ENCODE data around the gene ZCWPW1.

Gene ZCWPW1

DNA sequence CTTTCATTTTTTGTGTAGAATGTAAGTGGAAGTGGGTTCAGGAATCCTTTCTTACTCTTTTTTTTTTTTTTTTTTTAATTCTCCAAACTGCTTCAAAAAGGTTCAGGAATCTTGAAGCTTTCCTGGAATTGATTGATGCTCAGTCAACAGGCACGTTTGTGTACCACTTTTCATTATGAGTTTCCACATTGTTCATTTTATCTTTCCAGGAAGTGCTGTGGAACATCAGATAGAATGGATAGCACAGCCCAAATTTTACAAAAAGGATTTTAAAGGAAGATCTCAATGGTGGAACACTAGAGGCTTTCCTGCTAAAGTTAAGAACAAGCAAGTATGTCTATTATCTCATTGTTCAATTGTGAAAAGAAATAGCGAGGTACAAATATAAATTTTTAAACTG lies 9.7 kb upstream of the ZCWPW1 start:
- TF ChIP-seq, protein P1, sequence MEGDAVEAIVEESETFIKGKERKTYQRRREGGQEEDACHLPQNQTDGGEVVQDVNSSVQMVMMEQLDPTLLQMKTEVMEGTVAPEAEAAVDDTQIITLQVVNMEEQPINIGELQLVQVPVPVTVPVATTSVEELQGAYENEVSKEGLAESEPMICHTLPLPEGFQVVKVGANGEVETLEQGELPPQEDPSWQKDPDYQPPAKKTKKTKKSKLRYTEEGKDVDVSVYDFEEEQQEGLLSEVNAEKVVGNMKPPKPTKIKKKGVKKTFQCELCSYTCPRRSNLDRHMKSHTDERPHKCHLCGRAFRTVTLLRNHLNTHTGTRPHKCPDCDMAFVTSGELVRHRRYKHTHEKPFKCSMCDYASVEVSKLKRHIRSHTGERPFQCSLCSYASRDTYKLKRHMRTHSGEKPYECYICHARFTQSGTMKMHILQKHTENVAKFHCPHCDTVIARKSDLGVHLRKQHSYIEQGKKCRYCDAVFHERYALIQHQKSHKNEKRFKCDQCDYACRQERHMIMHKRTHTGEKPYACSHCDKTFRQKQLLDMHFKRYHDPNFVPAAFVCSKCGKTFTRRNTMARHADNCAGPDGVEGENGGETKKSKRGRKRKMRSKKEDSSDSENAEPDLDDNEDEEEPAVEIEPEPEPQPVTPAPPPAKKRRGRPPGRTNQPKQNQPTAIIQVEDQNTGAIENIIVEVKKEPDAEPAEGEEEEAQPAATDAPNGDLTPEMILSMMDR (IDR thresholded peaks at IDR 0.05; ENCODE audit: extremely low read depth, missing control alignments) = no peak
- no peak for DNase-seq (ENCODE audit: low spot score)

DNA sequence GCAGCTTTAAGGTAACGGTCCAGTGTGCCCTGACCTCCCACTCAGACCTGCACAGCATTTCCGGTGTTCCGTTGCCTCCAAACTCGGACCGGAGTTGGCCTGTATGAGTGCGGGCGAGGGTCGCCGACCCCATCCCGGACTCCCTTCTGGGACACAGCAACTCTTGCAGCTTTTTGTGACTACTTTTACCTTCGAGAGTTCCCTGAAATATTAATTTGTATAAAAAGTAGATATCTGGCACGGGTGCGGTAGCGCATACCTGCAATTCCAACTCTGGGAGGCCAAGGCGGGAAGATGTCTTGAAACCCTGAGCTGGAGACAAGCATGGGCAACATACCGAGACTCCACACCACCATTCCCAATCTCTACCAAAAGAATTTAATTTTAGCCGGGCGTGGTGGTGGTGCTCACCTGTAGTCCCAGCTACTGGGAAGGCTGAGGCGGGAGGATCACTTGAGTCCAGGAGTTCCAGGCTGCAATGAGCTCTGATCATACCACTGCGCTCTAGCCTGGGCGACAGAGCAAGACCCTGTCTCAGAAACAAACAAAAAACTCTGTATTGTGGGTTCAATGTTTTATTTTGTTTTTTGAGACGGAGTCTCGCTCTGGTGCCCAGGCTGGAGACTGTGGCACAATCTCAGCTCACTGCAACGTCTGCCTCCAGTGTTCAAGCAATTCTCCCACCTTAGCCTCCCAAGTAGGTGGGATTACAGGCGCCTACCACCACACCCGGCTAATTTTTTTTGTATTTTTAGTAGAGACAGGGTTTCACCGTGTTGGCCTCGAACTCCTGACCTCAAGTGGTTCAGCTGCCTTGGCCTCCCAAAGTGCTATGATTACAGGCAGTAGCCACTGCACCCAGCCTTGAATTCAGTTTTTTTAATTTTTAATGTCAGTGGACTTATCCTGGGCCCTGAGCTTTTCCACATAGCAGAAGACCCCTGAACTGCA lies 8.9 kb upstream of the ZCWPW1 start:
- no peak for DNase-seq (ENCODE audit: low spot score)
- TF ChIP-seq, protein P1 (IDR thresholded peaks at IDR 0.05; ENCODE audit: extremely low read depth, missing control alignments) = no peak

DNA sequence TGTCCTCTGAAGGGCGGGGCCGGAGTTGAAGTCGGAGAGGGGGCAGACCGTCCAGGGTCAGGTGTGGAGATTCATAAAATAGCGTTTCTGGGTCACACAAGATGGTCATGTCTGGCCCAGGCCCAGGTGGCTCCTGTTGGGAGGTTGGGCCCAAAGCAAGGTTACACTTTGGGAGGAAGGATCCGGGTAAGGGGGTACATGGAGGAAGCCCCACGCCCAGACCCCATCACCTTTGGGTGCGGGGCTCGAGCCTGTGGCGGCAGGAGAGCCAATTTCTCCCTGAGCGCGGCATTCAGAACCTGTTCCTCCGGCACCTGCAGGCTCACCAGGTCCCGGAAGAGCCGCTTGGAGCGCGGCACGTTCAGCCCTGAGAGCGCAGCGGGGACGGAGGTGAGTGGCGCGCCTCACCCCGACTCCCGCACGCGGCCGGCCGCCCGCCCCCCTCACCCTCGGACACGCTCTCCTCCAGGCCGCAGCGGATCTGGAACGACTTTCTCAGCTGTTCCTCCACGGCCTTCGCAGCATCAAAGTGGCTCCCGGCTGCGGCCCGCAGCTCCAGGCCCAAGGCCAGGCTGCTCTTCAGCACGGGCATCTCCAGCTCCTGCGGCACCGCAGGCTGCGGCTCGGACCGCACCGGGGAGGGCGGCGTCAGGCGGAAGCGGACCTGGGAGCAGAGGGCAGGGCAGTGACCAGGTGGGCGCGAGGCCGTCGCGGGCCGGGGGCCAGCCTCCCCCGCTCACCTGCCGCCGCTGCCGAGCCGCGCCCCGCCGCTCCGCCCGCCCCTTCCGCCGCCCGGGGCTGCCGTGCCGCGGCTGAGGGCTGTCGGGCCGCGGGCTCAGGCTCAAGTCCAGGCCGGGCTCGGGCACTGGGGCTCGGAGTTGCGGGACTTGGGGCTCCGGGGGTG lies 7.2 kb upstream of the ZCWPW1 start:
- TF ChIP-seq, protein P1 (IDR thresholded peaks at IDR 0.05; ENCODE audit: extremely low read depth, missing control alignments) = no peak
- peak; percentile 63 for DNase-seq (ENCODE audit: low spot score)

DNA sequence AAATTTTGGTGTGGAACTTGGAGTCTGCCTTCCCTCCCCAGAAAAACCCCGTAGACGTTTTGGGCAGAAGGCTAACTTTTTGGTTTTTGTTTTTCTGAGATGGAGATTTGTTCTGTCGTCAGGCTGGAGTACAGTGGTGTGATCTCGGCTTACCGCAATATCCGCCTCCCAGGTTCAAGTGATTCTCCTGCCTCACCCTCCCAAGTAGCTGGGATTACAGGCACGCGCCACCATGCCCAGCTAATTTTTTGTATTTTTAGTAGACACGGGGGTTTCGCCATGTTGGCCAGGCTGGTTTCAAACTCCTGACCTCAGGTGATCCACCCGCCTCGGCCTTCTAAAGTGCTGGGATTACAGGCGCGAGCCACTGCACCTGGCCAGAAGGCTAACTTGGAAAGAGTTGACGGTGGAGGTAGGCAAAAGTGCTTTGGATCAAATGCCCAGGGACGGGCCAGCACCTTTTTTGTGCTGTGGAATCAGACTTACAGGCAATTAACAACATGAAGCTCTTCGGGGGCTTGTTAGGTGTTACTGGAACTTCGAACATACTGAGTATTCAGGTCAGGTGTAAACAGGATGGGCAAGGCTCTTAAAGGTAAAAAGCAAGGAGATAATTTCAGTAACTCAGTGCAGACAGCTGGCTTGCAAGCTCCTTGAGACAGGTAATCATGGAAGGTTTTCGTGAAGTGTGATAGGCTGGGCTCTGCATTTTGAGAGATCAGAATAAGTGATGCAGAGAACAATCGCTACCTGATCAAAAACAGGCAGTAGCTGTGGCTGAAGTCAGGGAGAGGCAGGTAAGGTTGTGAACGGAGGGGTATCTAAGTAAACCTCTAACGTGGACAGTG lies 6.0 kb upstream of the ZCWPW1 start:
- TF ChIP-seq, protein P1 (IDR thresholded peaks at IDR 0.05; ENCODE audit: extremely low read depth, missing control alignments) = no peak
- DNase-seq (ENCODE audit: low spot score) = no peak

DNA sequence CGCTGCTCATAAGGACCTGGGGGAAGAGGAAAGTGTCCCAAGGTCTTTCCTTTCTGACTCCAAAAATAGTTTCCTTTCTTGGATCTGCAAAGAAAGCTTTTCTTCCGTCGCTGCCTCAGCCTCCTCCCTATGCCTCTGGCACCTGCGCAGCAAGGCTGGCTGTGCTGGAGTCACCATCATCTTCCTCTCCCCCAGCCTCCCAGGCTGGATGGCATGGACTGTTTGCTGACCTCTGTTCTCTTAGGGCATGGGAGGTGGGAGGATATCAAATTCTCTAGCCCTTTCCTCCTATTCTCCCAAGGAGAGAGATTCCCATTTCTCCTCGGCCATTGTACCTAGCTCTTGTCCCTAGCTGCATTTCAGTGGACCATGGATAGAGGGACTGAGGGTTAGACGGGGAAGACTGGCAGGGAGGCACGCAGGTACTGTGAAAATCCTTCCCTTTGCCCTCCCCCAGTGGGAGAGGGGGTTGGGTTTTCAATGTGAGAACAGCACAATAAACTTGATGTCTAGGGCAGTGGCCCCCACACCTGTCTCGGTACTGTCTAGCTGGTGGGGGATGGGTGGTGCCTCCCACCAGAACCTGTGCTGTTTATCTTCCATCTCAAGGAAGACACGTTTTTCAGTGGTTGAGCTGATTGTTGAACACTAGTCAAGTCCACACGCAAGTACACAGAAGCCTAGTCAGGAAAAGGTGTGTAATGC lies 5.2 kb upstream of the ZCWPW1 start:
- TF ChIP-seq, protein P1 (IDR thresholded peaks at IDR 0.05; ENCODE audit: extremely low read depth, missing control alignments) = no peak
- DNase-seq (ENCODE audit: low spot score) = no peak

DNA sequence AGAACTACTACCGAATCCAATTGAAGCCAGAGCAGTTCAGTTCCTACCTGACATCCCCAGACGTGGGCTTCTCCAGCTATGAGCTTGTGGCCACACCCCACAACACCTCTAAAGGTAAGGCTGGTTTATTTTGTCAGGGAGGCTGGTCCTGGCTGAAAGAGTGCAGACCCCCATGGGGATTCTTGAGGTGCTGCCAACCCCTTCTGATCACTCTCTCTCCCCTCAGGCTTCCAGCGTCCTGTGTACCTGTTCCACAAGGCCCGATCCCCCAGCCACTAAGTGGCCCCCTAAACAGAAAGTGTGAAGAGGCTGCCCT lies 4.7 kb upstream of the ZCWPW1 start:
- DNase-seq (ENCODE audit: low spot score) = no peak
- TF ChIP-seq, protein P1 (IDR thresholded peaks at IDR 0.05; ENCODE audit: extremely low read depth, missing control alignments) = no peak

Data from GM20000 (cell line).